RWPE2 (cell line): ENCODE results near the gene MGAT5B.

Experiments
- ATAC-seq: fragments of 200-7000 bp; cut with Tn5 transposase; 3 replicates; pipeline ENCODE4 v1.9.1; 2021; ENCODE audit warnings: low read depth
- DNase-seq: peaks from one replicate; pipeline ENCODE4 v3.0.0-alpha.2; 2020; ENCODE audit warnings: low spot score
- H3K27ac ChIP-seq: fragments of 450-650 bp; 2 replicates; pipeline ENCODE4 v1.5.1; 2017; ENCODE audit warnings: mild to moderate bottlenecking; ENCODE audit not compliant: poor library complexity, severe bottlenecking
- H3K27me3 ChIP-seq: fragments of 250-450 bp; sonication (Bioruptor Pico); 2 replicates; pipeline ENCODE4 v1.5.1; 2021; ENCODE audit warnings: mild to moderate bottlenecking, moderate library complexity; ENCODE audit not compliant: insufficient read depth, poor library complexity, severe bottlenecking
- H3K36me3 ChIP-seq: fragments of 250-450 bp; sonication (Bioruptor Pico); 2 replicates; pipeline ENCODE4 v1.5.1; 2020; ENCODE audit warnings: low read depth, mild to moderate bottlenecking, moderate library complexity
- H3K4me1 ChIP-seq: fragments of 250-450 bp; sonication (Bioruptor Pico); 2 replicates; pipeline ENCODE4 v1.5.1; 2021; ENCODE audit warnings: mild to moderate bottlenecking, moderate library complexity; ENCODE audit not compliant: insufficient read depth, poor library complexity, severe bottlenecking
- H3K4me3 ChIP-seq: fragments of 250-450 bp; sonication (Bioruptor Pico); 2 replicates; pipeline ENCODE4 v1.5.1; 2021; ENCODE audit warnings: mild to moderate bottlenecking, moderate library complexity; ENCODE audit not compliant: severe bottlenecking
- H3K9me3 ChIP-seq: fragments of 250-450 bp; sonication (Bioruptor Pico); 2 replicates; pipeline ENCODE4 v1.5.1; 2021; ENCODE audit warnings: mild to moderate bottlenecking, moderate library complexity; ENCODE audit not compliant: severe bottlenecking
- TF ChIP-seq, protein P1 (sequence below): fragments of 450-650 bp; IDR thresholded peaks from one replicate; pipeline ENCODE4 v1.5.1; 2017; ENCODE audit warnings: mild to moderate bottlenecking, moderate library complexity; ENCODE audit not compliant: poor library complexity, severe bottlenecking

MGAT5B gene

DNA sequence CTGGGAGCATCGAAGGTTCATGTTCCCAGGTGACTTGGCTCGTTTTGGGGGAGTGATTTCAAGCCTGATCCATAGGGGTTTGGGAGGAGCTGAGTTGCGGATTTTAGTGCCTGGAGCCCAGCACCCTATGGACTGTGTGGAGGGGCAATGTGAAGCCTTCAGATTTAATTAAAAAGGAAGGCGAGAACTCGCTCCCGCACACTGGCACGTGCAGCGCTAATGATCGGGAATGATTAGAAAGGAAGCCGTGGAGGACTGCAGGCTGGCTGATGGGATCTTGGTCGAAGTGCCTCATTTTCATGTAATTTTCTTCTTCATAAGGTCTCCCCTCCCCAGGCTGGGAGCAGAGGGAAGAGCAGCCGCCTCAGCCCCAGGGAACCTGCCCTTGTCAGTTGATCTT is 12.8 kb downstream of the MGAT5B start:
- Histone ChIP-seq H3K27ac (no peak overlapping the region), H3K27me3 (no peaks in the 10 kb centered on the region)
- TF ChIP-seq, protein P1, sequence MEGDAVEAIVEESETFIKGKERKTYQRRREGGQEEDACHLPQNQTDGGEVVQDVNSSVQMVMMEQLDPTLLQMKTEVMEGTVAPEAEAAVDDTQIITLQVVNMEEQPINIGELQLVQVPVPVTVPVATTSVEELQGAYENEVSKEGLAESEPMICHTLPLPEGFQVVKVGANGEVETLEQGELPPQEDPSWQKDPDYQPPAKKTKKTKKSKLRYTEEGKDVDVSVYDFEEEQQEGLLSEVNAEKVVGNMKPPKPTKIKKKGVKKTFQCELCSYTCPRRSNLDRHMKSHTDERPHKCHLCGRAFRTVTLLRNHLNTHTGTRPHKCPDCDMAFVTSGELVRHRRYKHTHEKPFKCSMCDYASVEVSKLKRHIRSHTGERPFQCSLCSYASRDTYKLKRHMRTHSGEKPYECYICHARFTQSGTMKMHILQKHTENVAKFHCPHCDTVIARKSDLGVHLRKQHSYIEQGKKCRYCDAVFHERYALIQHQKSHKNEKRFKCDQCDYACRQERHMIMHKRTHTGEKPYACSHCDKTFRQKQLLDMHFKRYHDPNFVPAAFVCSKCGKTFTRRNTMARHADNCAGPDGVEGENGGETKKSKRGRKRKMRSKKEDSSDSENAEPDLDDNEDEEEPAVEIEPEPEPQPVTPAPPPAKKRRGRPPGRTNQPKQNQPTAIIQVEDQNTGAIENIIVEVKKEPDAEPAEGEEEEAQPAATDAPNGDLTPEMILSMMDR, result no peak

DNA sequence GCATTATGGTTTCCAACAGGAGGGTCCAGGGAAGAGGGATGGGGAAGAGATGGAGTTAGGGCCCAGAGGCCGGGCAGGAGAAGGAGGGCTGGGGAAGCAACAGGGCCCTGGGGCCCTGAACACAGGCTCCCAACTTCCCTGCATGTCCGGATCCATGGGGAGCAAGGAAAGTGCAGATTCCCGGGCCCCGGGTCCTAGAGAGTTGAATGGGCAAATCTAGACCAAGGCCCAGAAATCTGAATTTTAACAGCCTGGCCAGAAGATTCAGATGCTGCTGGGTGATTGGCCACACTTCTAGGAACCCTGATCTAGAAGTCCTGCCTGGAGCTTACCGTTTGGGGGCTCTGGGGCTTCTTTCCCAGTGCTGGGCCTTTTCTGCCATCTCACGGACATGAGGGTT is 13.2 kb downstream of the MGAT5B start:
- no peaks in the 10 kb centered on the region for H3K9me3 ChIP-seq
- no peak for DNase-seq
- H3K4me3 ChIP-seq, result no peak overlapping the region
- H3K27ac ChIP-seq, result no peak overlapping the region
- H3K4me1 ChIP-seq, result no peaks in the 10 kb centered on the region
- ATAC-seq, result no peak
- H3K27me3 ChIP-seq, result no peaks in the 10 kb centered on the region
- TF ChIP-seq, protein P1, result no peak
- no peaks in the 10 kb centered on the region for H3K36me3 ChIP-seq

More for the DNA sequence above, 12.8 kb downstream of the MGAT5B start:
- H3K9me3 ChIP-seq, result no peaks in the 10 kb centered on the region
- no peak for ATAC-seq
- H3K4me1 ChIP-seq, result no peaks in the 10 kb centered on the region
- no peak for DNase-seq
- H3K4me3 ChIP-seq, result no peak overlapping the region
- H3K36me3 ChIP-seq, result no peaks in the 10 kb centered on the region

DNA sequence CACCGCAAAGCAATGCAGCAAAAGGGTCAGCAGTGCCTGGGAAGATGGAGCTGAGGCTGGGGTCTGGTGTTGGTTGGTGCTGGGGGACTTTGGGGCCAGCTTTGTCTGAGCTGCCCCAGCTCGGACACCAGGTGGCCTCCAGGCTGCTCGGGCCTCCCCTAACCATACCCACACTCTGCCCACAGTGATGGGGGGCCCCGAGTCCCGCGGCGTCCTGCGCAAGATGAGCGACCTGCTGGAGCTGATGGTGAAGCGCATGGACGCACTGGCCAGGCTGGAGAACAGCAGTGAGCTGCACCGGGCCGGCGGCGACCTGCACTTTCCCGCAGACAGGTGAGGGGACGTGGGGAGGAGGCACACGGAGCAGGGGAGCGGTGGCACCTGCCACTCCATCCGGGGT is 13.8 kb downstream of the MGAT5B start:
- H3K27me3 ChIP-seq, result no peaks in the 10 kb centered on the region
- no peak overlapping the region for H3K27ac ChIP-seq
- DNase-seq (no peak), ATAC-seq (no peak)
- H3K4me3 ChIP-seq, result no peak overlapping the region
- H3K9me3 ChIP-seq, result no peaks in the 10 kb centered on the region
- H3K36me3 ChIP-seq, result no peaks in the 10 kb centered on the region
- TF ChIP-seq, protein P1, result no peak
- H3K4me1 ChIP-seq, result no peaks in the 10 kb centered on the region

DNA sequence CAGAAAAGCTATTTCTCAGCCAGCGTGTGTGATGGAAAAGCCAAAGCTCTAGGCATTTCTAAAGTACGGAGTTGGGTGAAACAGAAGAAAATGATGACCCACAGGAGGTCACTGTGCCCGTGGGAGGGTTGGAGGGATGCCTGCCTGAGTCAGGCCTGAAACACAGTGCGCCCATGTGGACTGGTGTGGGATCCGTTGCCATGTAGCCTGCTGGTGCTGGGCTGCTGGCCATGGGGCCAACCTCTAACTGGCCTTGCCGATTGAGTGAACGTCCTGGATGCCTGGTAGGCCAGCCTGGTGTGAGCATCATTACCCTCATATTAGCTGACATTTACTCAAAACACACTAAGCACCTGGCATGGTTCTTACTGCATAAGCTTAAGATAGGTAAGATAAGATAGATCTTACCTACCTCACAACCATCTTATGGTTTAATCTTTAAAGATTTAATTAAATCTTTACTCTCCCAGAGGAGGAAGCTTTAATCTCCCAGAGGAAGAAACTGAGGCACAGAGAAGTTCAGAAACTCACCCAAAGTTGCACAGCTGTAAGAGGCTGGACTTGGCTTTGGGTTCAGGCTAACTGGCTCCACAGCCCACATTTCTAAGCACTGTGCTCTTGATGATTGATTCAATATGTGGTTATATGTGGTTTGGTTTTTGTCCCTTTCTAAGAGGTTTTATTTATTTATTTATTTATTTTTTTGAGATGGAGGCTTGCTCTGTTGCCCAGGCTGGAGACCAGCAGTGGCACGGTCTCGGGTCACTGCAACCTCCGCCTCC is 15.7 kb downstream of the MGAT5B start:
- H3K4me1 ChIP-seq, result no peaks in the 10 kb centered on the region
- TF ChIP-seq, protein P1, result no peak
- DNase-seq, result no peak

More for the DNA sequence above, 15.7 kb downstream of the MGAT5B start:
- H3K36me3 ChIP-seq, result no peaks in the 10 kb centered on the region
- no peaks in the 10 kb centered on the region for H3K9me3 ChIP-seq
- no peaks in the 10 kb centered on the region for H3K27me3 ChIP-seq
- H3K27ac ChIP-seq, result no peak overlapping the region
- no peak overlapping the region for H3K4me3 ChIP-seq
- ATAC-seq, result no peak
